Sigmoid colon (tissue), 4 donors: ENCODE data around the gene PYGM.

Experiments used
- CTCF ChIP-seq, 4 experiments: fragments of 450-650 bp in 3 of 4; fragments of 200-600 bp in 1 of 4; IDR thresholded peaks; one replicate each; pipeline ENCODE4 v1.5.1; 2016 to 2019; ENCODE audit warnings: antibody characterized with exemption in 4 of 4, mild to moderate bottlenecking in 3 of 4, moderate library complexity in 2 of 4
- EP300 ChIP-seq, 4 donors: sonication (generic); formaldehyde crosslinking; IDR thresholded peaks; one replicate each; pipeline ENCODE4 v1.6.1; 2017; ENCODE audit warnings: antibody characterized with exemption in 4 of 4
- POLR2A ChIP-seq, 2 donors: fragments of 450-650 bp; IDR thresholded peaks; one replicate each; pipeline ENCODE4 v1.6.1; 2016; ENCODE audit warnings: antibody characterized with exemption in 2 of 2, mild to moderate bottlenecking in 2 of 2, moderate library complexity in 2 of 2
- POLR2AphosphoS5 ChIP-seq, 4 donors: sonication (generic); formaldehyde crosslinking; IDR thresholded peaks; one replicate each; pipeline ENCODE4 v1.6.1; 2017; ENCODE audit warnings: antibody characterized with exemption in 4 of 4

DNA sequence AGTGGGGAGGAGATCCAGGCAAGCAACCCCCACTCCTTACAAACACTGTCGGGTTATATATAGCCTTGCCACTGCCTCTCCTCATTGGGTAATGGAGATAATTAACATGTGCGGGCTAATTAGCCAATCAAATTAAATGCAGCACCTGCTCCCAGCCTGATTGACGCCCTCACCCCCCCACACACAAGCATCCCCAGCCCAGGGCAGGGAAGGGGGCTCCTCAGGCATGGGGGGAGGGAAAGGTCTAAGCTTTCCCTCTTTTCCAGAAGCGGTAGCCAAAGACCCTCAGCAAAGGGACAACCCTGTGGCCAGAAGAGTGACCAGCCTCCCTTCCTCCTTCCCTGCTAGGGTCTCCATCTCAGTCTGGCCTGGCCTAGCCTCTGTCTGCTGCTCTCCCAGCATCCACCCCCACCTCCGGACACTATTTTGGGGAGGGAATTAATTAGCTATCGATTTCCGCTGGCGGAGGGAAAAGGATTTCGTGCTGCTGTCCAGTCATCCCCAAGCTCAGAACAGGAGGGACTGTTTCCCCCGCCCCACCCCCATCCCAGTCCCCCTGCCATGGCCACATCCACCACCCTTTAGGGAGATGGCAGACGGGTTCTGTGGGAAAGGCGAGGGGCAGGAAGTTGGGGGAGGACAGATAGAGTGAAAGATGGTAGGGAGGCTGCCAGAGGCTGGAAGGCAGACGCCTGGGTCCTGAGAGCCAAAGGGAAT lies 43.9 kb downstream of the PYGM start:
- no peak for TF ChIP-seq CTCF (IDR thresholded peaks at IDR 0.05)
- TF ChIP-seq POLR2A (IDR thresholded peaks at IDR 0.05) = no peak
- no peak for TF ChIP-seq POLR2AphosphoS5 (IDR thresholded peaks at IDR 0.05)
- no peak for TF ChIP-seq EP300 (IDR thresholded peaks at IDR 0.05)
